H9 (cell line): Measurements from ENCODE around the gene TRMT2A. TPM values are rescaled to one million over a fixed set of nuclear protein-coding genes. Genes with fewer than 3 reads are reported as not detected.

Source experiments
- DNase-seq: peaks from one replicate; pipeline ENCODE4 v3.0.0-alpha.2; 2017
- H2AFZ ChIP-seq: one replicate; pipeline ENCODE4 v1.6.1; 2013; ENCODE audit warnings: mild to moderate bottlenecking, low read length, control low read depth, moderate library complexity
- H2AK5ac ChIP-seq: 2 replicates; pipeline ENCODE4 v1.6.1; 2013; ENCODE audit warnings: low read length, control low read depth, mixed read lengths; ENCODE audit not compliant: insufficient read length
- H2BK120ac ChIP-seq: one replicate; pipeline ENCODE4 v1.6.1; 2013; ENCODE audit warnings: low read depth, mild to moderate bottlenecking, low read length, control low read depth, inconsistent platforms; ENCODE audit not compliant: poor library complexity, severe bottlenecking
- H2BK12ac ChIP-seq: 2 replicates; pipeline ENCODE4 v1.6.1; 2013; ENCODE audit warnings: low read length, control low read depth, mixed read lengths, low read depth; ENCODE audit not compliant: insufficient read length
- H2BK15ac ChIP-seq: 2 replicates; pipeline ENCODE4 v1.6.1; 2013; ENCODE audit warnings: low read depth, low read length, control low read depth
- H2BK20ac ChIP-seq: one replicate; pipeline ENCODE4 v1.6.1; 2013; ENCODE audit warnings: low read depth, mild to moderate bottlenecking, low read length, control low read depth, inconsistent platforms; ENCODE audit not compliant: poor library complexity, severe bottlenecking
- H2BK5ac ChIP-seq: 2 replicates; pipeline ENCODE4 v1.6.1; 2013; ENCODE audit warnings: low read length, control low read depth, mixed read lengths; ENCODE audit not compliant: insufficient read length
- H3K14ac ChIP-seq: 2 replicates; pipeline ENCODE4 v1.6.1; 2013; ENCODE audit warnings: low read length, control low read depth; ENCODE audit not compliant: insufficient read depth
- H3K18ac ChIP-seq: 2 replicates; pipeline ENCODE4 v1.6.1; 2013; ENCODE audit warnings: low read depth, mild to moderate bottlenecking, mixed read lengths, low read length, control low read depth; ENCODE audit not compliant: insufficient read length
- H3K23ac ChIP-seq: 2 replicates; pipeline ENCODE4 v1.6.1; 2013; ENCODE audit warnings: low read length, control low read depth, mixed read lengths, low read depth; ENCODE audit not compliant: insufficient read length
- H3K23me2 ChIP-seq: 2 replicates; pipeline ENCODE4 v1.6.1; 2013; ENCODE audit warnings: low read depth, mild to moderate bottlenecking, mixed read lengths, low read length, control low read depth; ENCODE audit not compliant: insufficient read length, poor library complexity, severe bottlenecking
- H3K27ac ChIP-seq: 2 replicates; pipeline ENCODE4 v1.5.1; 2013; ENCODE audit warnings: low read length, control low read depth, mixed read lengths, low read depth; ENCODE audit not compliant: insufficient read length
- H3K27me3 ChIP-seq: 2 replicates; pipeline ENCODE4 v1.6.1; 2013; ENCODE audit warnings: low read length, control low read depth, inconsistent platforms; ENCODE audit not compliant: insufficient read depth
- H3K4ac ChIP-seq: 2 replicates; pipeline ENCODE4 v1.6.1; 2013; ENCODE audit warnings: low read depth, mild to moderate bottlenecking, control low read depth, inconsistent platforms, low read length, moderate library complexity
- H3K4me1 ChIP-seq: 2 replicates; pipeline ENCODE4 v1.6.1; 2013; ENCODE audit warnings: low read length, control low read depth, inconsistent platforms; ENCODE audit not compliant: insufficient read depth
- H3K4me2 ChIP-seq: 2 replicates; pipeline ENCODE4 v1.6.1; 2013; ENCODE audit warnings: low read length, control low read depth, mixed read lengths; ENCODE audit not compliant: insufficient read length, insufficient read depth
- H3K56ac ChIP-seq: 2 replicates; pipeline ENCODE4 v1.6.1; 2013; ENCODE audit warnings: low read depth, mild to moderate bottlenecking, mixed read lengths, low read length, control low read depth; ENCODE audit not compliant: insufficient read length
- H3K79me1 ChIP-seq: 2 replicates; pipeline ENCODE4 v1.6.1; 2013; ENCODE audit warnings: low read depth, mild to moderate bottlenecking, moderate library complexity, low read length, control low read depth, inconsistent platforms; ENCODE audit not compliant: insufficient read depth, poor library complexity, severe bottlenecking
- H3K79me2 ChIP-seq: 2 replicates; pipeline ENCODE4 v1.6.1; 2013; ENCODE audit warnings: low read length, control low read depth, inconsistent platforms; ENCODE audit not compliant: insufficient read depth
- H3K9ac ChIP-seq: 2 replicates; pipeline ENCODE4 v1.6.1; 2013; ENCODE audit warnings: low read length, control low read depth, mixed read lengths; ENCODE audit not compliant: insufficient read length; ENCODE audit errors: extremely low read depth
- H3K9me3 ChIP-seq: one replicate; pipeline ENCODE4 v1.6.1; 2013; ENCODE audit warnings: low read depth, low read length, inconsistent platforms; ENCODE audit not compliant: control insufficient read depth
- H3T11ph ChIP-seq: one replicate; pipeline ENCODE4 v1.6.1; 2013; ENCODE audit warnings: mild to moderate bottlenecking, low read length, control low read depth, inconsistent platforms
- H4K20me1 ChIP-seq: one replicate; pipeline ENCODE4 v1.6.1; 2013; ENCODE audit not compliant: control insufficient read depth, insufficient read length, insufficient read depth
- H4K5ac ChIP-seq: 2 replicates; pipeline ENCODE4 v1.6.1; 2013; ENCODE audit warnings: low read depth, mild to moderate bottlenecking, mixed read lengths, low read length, control low read depth; ENCODE audit not compliant: insufficient read length
- H4K8ac ChIP-seq: replicated peaks from 2 replicates; pipeline ENCODE4 v1.6.1; 2013; ENCODE audit warnings: low read length, control low read depth, mixed read lengths, low read depth; ENCODE audit not compliant: insufficient read length
- H4K91ac ChIP-seq: 2 replicates; pipeline ENCODE4 v1.6.1; 2013; ENCODE audit warnings: low read depth, mild to moderate bottlenecking, moderate library complexity, mixed read lengths, low read length, control low read depth; ENCODE audit not compliant: insufficient read length
- H3K27ac Mint-ChIP-seq, 3 experiments: 2 replicates in 2 of 3; 3 replicates in 1 of 3; pipeline ENCODE4 v1.8.0; 2020 to 2021; ENCODE audit warnings: mixed read lengths in 3 of 3, mild to moderate bottlenecking in 1 of 3, moderate library complexity in 1 of 3
- H3K27me3 Mint-ChIP-seq: 2 replicates; pipeline ENCODE4 v1.8.0; 2021; ENCODE audit warnings: low read depth, mild to moderate bottlenecking, moderate library complexity, mixed read lengths
- H3K36me3 Mint-ChIP-seq, 3 experiments: 2 replicates in 2 of 3; 3 replicates in 1 of 3; pipeline ENCODE4 v1.8.0; 2020 to 2021; ENCODE audit warnings: low read depth in 3 of 3, mixed read lengths in 3 of 3; ENCODE audit not compliant: insufficient read depth in 1 of 3
- H3K4me1 Mint-ChIP-seq, 2 experiments: 2 replicates each; pipeline ENCODE4 v1.8.0; 2020; ENCODE audit warnings: mixed read lengths in 2 of 2
- H3K4me3 Mint-ChIP-seq, 2 experiments: 2 replicates in 1 of 2; 3 replicates in 1 of 2; pipeline ENCODE4 v1.8.0; 2020 to 2021; ENCODE audit warnings: mild to moderate bottlenecking in 2 of 2, mixed read lengths in 2 of 2, moderate library complexity in 1 of 2
- H3K9me3 Mint-ChIP-seq, 2 experiments: 2 replicates in 1 of 2; 3 replicates in 1 of 2; pipeline ENCODE4 v1.8.0; 2020; ENCODE audit warnings: mild to moderate bottlenecking in 2 of 2, mixed read lengths in 2 of 2, moderate library complexity in 1 of 2
- CTCF ChIP-seq: fragments of 200-600 bp; sonication (generic); conservative IDR thresholded peaks from 3 replicates; pipeline ENCODE4 v1.8.0; 2021; ENCODE audit warnings: antibody characterized with exemption, mild to moderate bottlenecking
- WGBS: extraction: QIAGEN DNeasy Blood & Tissue Kit; methylation state at CpG from one replicate; pipeline ENCODE4 v1.1.7; 2013; ENCODE audit warnings: missing lambda C conversion rate, low lambda C conversion rate, mixed read lengths; ENCODE audit not compliant: insufficient read length; ENCODE audit errors: extremely low coverage; 5-methylcytosine and 5-hydroxymethylcytosine counted together
- total RNA-seq: library from RNA; stranded (reverse); gene quantifications from 2 replicates; pipeline ENCODE4 v1.2.1, GENCODE V29; 2021

Gene TRMT2A
- total RNA-seq, 1 experiment from 2014 or later = 58.2 TPM

GRCh38 chr22:20131597-20131858 is 14.5 kb upstream of the TRMT2A start, which contains the start of gene ZDHHC8:
Gene ZDHHC8, plus strand, starts transcription at chr22:20131804. Its CDS starts 144 bp downstream, at chr22:20131948.
- Histone ChIP-seq H2BK12ac (no peak within 1 kb of the TSS), H3K18ac (no peak within 1 kb of the TSS), H3K9me3 (no peaks in the 10 kb centered on the region), H3K56ac (no peak within 1 kb of the TSS), H3K23ac (no peak within 1 kb of the TSS), H3K14ac (peak within 1 kb of the TSS; percentile 51; the same call in 1 of the 2 replicates), H2BK20ac (no peak within 1 kb of the TSS), H4K91ac (no peak within 1 kb of the TSS), H4K8ac (no peak within 1 kb of the TSS), H3K79me1 (no peaks in the 10 kb centered on the region), H3K79me2 (no peaks in the 10 kb centered on the region; the same call in 1 of the 2 replicates), H4K20me1 (peaks cover 3% of the 10 kb centered on the region), H2BK120ac (no peak within 1 kb of the TSS), H3K9ac (peak within 1 kb of the TSS; percentile 6), H3T11ph (no peak within 1 kb of the TSS), H3K4me1 (no peaks in the 10 kb centered on the region), H2AK5ac (no peak within 1 kb of the TSS), H2BK15ac (no peak within 1 kb of the TSS), H3K23me2 (peaks cover 4% of the 10 kb centered on the region), H4K5ac (no peak within 1 kb of the TSS), H3K4me2 (peak within 1 kb of the TSS; percentile 30), H2AFZ (no peak within 1 kb of the TSS), H3K27ac (no peak within 1 kb of the TSS), H3K4ac (no peak within 1 kb of the TSS), H3K27me3 (no peaks in the 10 kb centered on the region), H2BK5ac (no peak within 1 kb of the TSS)
- WGBS = no CpG with 5 or more reads among the region's 43 CpGs
- DNase-seq = no peak
- H3K4me1 Mint-ChIP-seq = peaks cover 8% of the 10 kb centered on the region in 2 experiments
- H3K27ac Mint-ChIP-seq = no peak within 1 kb of the TSS
- H3K9me3 Mint-ChIP-seq = no peaks in the 10 kb centered on the region
- H3K27me3 Mint-ChIP-seq = no peaks in the 10 kb centered on the region; the same call in 1 of the 2 replicates
- peaks cover 4 to 18% (median 15%) of the 10 kb centered on the region in 3 experiments; a peak in 6 of 7 replicates for H3K36me3 Mint-ChIP-seq
- peak within 1 kb of the TSS; percentile 60 to 78 for H3K4me3 Mint-ChIP-seq
- TF ChIP-seq CTCF = no peak
